Thoracic aorta (tissue), 2 donors: ENCODE results near the gene DISC1. TPM values are rescaled to one million over a fixed set of nuclear protein-coding genes. Genes with fewer than 3 reads are reported as not detected.

ENCODE experiments used
- ATAC-seq: fragments of 150-250 bp; one replicate; pipeline ENCODE4 v1.8.0; 2017; ENCODE audit warnings: low read depth; ENCODE audit not compliant: insufficient number of reproducible peaks, low FRiP score
- DNase-seq: peaks from one replicate; pipeline ENCODE4 v3.0.0-alpha.2; 2020; ENCODE audit warnings: low spot score
- H3K27ac ChIP-seq, 2 donors: fragments of 200-600 bp; sonication (generic); 1 replicate in 1 of 2; 2 replicates in 1 of 2; pipeline ENCODE4 v1.5.1; 2016; ENCODE audit warnings: mild to moderate bottlenecking in 2 of 2, moderate library complexity in 2 of 2
- H3K27me3 ChIP-seq: fragments of 200-600 bp; sonication (generic); replicated peaks from 2 replicates; pipeline ENCODE4 v1.6.0; 2016; ENCODE audit warnings: mild to moderate bottlenecking; ENCODE audit not compliant: insufficient read depth
- H3K36me3 ChIP-seq: fragments of 200-600 bp; sonication (generic); one replicate; pipeline ENCODE4 v1.5.1; 2016
- H3K4me1 ChIP-seq, 2 donors: fragments of 200-600 bp; sonication (generic); 1 replicate in 1 of 2; 2 replicates in 1 of 2; pipeline versions ENCODE4 v1.5.1 to v1.6.0; 2016; ENCODE audit warnings: low read depth in 2 of 2, mild to moderate bottlenecking in 1 of 2; ENCODE audit not compliant: control insufficient read depth in 1 of 2
- H3K4me3 ChIP-seq: fragments of 200-600 bp; sonication (generic); 2 replicates; pipeline ENCODE4 v1.5.1; 2016; ENCODE audit warnings: mild to moderate bottlenecking
- H3K9me3 ChIP-seq: fragments of 200-600 bp; sonication (generic); 2 replicates; pipeline ENCODE4 v1.5.1; 2016
- total RNA-seq, 2 donors: library from RNA; depleted of rRNA; stranded (reverse); fragments of >200 nt; gene quantifications; one replicate each; pipeline versions ENCODE4 v1.1.0 to v1.2.3, GENCODE V29; 2016
- TF ChIP-seq, protein P1 (sequence below): fragments of 200-600 bp; sonication (generic); IDR thresholded peaks from one replicate; pipeline ENCODE4 v1.5.1; 2019; ENCODE audit warnings: antibody characterized with exemption

Gene DISC1
- total RNA-seq, 2 donors from 2014 or later, result 13.1 to 26.9 TPM

DNA sequence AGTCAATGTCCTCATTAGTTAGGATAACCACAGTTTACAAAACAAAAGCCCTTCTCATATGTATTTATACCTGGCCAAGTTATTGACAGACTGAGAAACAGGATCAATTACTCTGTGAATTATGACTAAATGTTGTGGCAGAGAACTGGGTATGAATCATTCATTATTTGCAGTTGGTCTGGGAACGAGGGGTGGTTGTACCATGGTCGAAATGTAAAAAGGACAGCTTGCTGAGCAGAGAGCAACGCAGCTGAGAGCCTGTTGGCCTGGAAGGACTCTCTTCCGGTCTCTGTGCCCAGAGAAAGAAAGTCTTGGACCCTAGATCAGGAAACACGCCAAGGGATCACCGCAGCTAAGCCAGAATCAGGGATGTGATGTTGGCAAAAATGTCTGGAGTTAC lies 169.6 kb downstream of the DISC1 start:
- no peak for ATAC-seq

DNA sequence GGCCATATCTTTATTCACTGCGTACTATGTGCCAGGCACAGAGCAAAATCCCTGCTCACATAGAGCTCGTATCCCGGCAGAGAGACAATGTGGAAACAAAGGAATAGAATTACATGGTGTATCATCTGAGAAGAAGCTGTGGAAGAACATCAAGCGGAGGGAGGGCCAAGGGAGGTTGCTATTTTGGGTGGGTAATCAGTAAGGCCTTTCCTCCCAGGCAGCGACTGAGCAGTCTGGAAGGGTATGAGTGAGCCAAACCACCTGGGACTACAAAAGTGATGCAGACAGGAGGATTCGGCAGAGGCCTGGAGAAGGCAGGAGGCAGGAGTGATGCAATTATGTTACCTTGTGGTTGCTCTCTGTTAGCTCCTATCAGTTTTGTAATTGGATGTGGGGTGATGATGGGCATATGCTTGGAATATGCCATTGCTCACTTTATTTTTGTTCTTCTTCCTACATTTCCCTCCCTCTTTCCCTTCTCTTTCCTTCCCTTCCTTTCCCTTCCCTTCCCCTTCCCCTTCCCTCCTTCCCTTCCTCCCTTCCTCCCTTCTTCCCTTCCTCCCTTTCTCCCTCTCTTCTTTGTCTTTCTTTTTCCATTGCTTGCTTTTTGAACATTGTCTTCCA lies 172.9 kb downstream of the DISC1 start:
- DNase-seq (no peak), ATAC-seq (no peak)
- TF ChIP-seq, protein P1, sequence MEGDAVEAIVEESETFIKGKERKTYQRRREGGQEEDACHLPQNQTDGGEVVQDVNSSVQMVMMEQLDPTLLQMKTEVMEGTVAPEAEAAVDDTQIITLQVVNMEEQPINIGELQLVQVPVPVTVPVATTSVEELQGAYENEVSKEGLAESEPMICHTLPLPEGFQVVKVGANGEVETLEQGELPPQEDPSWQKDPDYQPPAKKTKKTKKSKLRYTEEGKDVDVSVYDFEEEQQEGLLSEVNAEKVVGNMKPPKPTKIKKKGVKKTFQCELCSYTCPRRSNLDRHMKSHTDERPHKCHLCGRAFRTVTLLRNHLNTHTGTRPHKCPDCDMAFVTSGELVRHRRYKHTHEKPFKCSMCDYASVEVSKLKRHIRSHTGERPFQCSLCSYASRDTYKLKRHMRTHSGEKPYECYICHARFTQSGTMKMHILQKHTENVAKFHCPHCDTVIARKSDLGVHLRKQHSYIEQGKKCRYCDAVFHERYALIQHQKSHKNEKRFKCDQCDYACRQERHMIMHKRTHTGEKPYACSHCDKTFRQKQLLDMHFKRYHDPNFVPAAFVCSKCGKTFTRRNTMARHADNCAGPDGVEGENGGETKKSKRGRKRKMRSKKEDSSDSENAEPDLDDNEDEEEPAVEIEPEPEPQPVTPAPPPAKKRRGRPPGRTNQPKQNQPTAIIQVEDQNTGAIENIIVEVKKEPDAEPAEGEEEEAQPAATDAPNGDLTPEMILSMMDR, result no peak
- Histone ChIP-seq H3K27ac (no peak overlapping the region), H3K27me3 (no peaks in the 10 kb centered on the region), H3K4me3 (no peak overlapping the region), H3K36me3 (no peaks in the 10 kb centered on the region), H3K9me3 (no peaks in the 10 kb centered on the region), H3K4me1 (no peaks in the 10 kb centered on the region)

More for the DNA sequence above, 169.6 kb downstream of the DISC1 start:
- Histone ChIP-seq H3K4me3 (no peak overlapping the region), H3K36me3 (no peaks in the 10 kb centered on the region), H3K27me3 (no peaks in the 10 kb centered on the region), H3K4me1 (no peaks in the 10 kb centered on the region), H3K9me3 (no peaks in the 10 kb centered on the region), H3K27ac (no peak overlapping the region)
- DNase-seq, result no peak
- TF ChIP-seq, protein P1, result no peak

DNA sequence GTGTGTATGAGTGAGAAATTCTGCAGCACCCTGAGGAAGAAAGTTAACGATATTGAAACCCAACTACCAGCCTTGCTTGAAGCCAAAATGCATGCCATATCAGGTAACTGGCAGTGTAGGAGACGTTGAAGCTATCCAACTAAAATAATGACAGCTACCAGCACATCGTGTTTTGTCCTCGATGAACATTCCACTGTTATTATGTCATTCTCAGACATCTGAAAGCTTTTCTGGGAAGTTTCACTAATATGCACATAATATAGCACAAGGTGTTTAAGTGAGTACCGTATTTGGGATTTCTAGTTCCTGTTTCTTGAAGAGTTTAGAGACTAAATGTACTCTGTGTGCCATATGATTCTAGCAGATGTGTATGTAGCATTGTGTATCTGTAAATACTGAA lies 173.5 kb downstream of the DISC1 start:
- TF ChIP-seq, protein P1, result no peak
- H3K27ac ChIP-seq, result no peak overlapping the region
- no peaks in the 10 kb centered on the region for H3K4me1 ChIP-seq
- no peak overlapping the region for H3K4me3 ChIP-seq
- no peaks in the 10 kb centered on the region for H3K27me3 ChIP-seq
- DNase-seq, result no peak
- H3K9me3 ChIP-seq, result no peaks in the 10 kb centered on the region
- H3K36me3 ChIP-seq, result no peaks in the 10 kb centered on the region
- no peak for ATAC-seq

DNA sequence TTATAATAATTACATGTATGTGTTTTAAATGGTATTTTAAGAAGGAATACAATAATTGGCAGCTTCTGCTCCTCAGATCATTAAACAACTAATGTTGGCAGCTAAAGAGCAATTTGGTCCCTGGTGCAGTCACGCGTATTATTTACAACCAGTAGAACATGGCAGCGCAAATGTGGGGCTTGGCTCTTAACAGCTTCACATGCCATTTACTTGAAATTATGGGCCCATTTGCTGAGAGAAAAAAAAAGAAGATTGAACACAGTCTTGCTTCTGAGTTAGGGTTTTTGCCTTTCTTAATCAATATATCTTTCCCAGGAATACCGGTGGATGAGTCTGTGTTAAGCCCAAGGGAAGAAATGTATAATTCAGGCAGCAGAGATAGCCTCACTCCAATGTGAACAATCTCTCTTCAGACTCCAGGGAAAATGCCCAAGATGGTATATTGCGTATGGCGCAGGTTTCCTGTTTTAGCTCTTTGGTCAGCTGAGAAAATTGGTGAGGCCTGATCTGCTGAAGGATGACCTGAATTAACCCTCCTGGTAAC lies 174.5 kb downstream of the DISC1 start:
- H3K36me3 ChIP-seq, result no peaks in the 10 kb centered on the region
- ATAC-seq, result no peak
- no peak overlapping the region for H3K4me3 ChIP-seq
- no peaks in the 10 kb centered on the region for H3K4me1 ChIP-seq
- no peak for DNase-seq
- TF ChIP-seq, protein P1, result no peak
- H3K27ac ChIP-seq, result no peak overlapping the region
- no peaks in the 10 kb centered on the region for H3K27me3 ChIP-seq
- no peaks in the 10 kb centered on the region for H3K9me3 ChIP-seq

DNA sequence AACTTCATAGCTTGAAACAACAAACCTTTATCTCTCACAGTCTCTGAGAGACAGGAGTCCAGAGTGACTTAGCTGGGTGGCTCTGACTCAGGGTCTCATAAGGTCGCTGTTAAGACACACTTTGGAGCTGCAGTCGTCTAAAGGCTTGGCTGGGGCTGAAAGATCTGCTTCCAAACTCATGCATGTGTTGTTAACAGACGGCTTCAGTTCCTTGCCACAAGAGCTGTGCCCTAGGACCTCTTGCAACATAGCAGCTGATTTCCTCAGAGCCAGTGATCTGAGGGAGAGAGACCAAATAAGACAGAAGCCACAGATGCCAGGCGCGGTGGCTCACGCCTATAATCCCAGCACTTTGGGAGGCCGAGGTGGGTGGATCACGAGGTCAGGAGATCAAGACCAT lies 176.8 kb downstream of the DISC1 start:
- no peaks in the 10 kb centered on the region for H3K36me3 ChIP-seq
- H3K27ac ChIP-seq, result no peak overlapping the region
- H3K4me3 ChIP-seq, result no peak overlapping the region
- no peak for ATAC-seq
- no peaks in the 10 kb centered on the region for H3K27me3 ChIP-seq
- no peak for DNase-seq
- H3K4me1 ChIP-seq, result no peaks in the 10 kb centered on the region
- H3K9me3 ChIP-seq, result no peaks in the 10 kb centered on the region
- TF ChIP-seq, protein P1, result no peak
